Calu3 (cell line): ENCODE results near the gene FBLN2. TPM values are rescaled to one million over a fixed set of nuclear protein-coding genes. Genes with fewer than 3 reads are reported as not detected.

Experiments
- BruUV-seq: library from RNA; stranded (reverse); fragments of 400-500 nt; replicated peaks from 2 replicates; lab custom pipeline; 2021; lab: Mats Ljungman, UMichigan
- CTCF ChIA-PET: fragments of 300-600 bp; sonication (Branson Sonifier 250); formaldehyde crosslinking; loops from one replicate; lab custom pipeline; 2022; ENCODE audit warnings: antibody characterized with exemption; lab: Charles Lee
- DNase-seq: peaks from one replicate; pipeline ENCODE4 v3.0.0; 2022
- H3K27ac Mint-ChIP-seq: one replicate; pipeline ENCODE4 v1.8.0; 2022; ENCODE audit warnings: mixed read lengths; ENCODE audit not compliant: unreplicated experiment
- H3K27me3 Mint-ChIP-seq: one replicate; pipeline ENCODE4 v1.8.0; 2022; ENCODE audit warnings: mixed read lengths; ENCODE audit not compliant: unreplicated experiment
- H3K36me3 Mint-ChIP-seq: one replicate; pipeline ENCODE4 v1.8.0; 2022; ENCODE audit warnings: mild to moderate bottlenecking, moderate library complexity, mixed read lengths; ENCODE audit not compliant: insufficient read depth, unreplicated experiment
- H3K4me1 Mint-ChIP-seq: one replicate; pipeline ENCODE4 v1.8.0; 2022; ENCODE audit warnings: mild to moderate bottlenecking, low read depth, mixed read lengths; ENCODE audit not compliant: unreplicated experiment
- H3K4me3 Mint-ChIP-seq: one replicate; pipeline ENCODE4 v1.8.0; 2022; ENCODE audit warnings: mild to moderate bottlenecking, low read depth, moderate library complexity, mixed read lengths; ENCODE audit not compliant: unreplicated experiment
- H3K9me3 Mint-ChIP-seq: one replicate; pipeline ENCODE4 v1.8.0; 2022; ENCODE audit warnings: low read depth, mixed read lengths; ENCODE audit not compliant: unreplicated experiment
- intact Hi-C: fragments of 100-400 bp; cut with micrococcal nuclease; formaldehyde crosslinking; loops from one replicate; pipeline ENCODE4 v1.10.0; 2022; ENCODE audit not compliant: unreplicated experiment
- total RNA-seq: library from RNA; stranded (reverse); gene quantifications from 2 replicates; pipeline ENCODE4 v1.2.3, GENCODE V29; 2022
- TF ChIP-seq, protein P1 (sequence below): fragments of 200-600 bp; IDR thresholded peaks from one replicate; pipeline ENCODE4 v1.8.0; 2022; ENCODE audit warnings: antibody characterized with exemption; ENCODE audit not compliant: unreplicated experiment

Gene FBLN2
- total RNA-seq, 1 experiment from 2014 or later, result not detected

DNA sequence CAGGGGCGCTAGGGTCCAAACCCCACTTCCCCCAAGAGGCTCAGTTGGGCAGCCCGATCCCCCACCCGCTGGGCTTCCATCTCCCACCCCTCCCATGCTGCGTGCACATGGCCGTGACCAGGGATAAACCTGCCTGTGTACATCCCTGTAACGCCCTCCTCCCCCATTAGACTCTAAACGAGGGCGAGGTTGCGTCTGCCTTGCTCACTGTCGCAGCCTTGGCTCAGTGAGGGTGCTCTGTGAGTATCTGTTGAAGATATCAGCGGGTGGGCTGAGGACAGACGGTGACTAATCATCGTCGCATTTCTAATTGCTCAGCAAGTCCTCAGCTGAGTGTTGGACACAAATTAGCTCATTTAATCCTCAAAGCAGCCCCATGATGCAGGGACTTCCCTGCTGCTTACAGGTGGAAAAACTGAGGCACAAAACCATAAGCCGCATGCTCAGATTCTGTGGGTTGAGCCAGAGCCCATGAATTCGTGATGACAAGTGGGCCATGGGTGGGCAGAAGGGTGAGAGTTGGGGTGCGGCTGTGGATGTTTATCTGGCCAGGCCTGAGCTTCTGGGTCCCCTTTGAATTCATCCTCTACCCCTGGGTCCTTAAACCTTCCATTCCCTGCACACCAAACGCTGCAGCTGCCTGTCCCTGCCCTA, 26.0 kb downstream of the FBLN2 start:
- BruUV-seq, result no TSS peak
- intact Hi-C loops, result no loop called here
- TF ChIP-seq, protein P1, sequence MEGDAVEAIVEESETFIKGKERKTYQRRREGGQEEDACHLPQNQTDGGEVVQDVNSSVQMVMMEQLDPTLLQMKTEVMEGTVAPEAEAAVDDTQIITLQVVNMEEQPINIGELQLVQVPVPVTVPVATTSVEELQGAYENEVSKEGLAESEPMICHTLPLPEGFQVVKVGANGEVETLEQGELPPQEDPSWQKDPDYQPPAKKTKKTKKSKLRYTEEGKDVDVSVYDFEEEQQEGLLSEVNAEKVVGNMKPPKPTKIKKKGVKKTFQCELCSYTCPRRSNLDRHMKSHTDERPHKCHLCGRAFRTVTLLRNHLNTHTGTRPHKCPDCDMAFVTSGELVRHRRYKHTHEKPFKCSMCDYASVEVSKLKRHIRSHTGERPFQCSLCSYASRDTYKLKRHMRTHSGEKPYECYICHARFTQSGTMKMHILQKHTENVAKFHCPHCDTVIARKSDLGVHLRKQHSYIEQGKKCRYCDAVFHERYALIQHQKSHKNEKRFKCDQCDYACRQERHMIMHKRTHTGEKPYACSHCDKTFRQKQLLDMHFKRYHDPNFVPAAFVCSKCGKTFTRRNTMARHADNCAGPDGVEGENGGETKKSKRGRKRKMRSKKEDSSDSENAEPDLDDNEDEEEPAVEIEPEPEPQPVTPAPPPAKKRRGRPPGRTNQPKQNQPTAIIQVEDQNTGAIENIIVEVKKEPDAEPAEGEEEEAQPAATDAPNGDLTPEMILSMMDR, result no peak
- H3K27ac Mint-ChIP-seq, result no peak overlapping the region
- H3K36me3 Mint-ChIP-seq, result no peaks in the 10 kb centered on the region
- no peak overlapping the region for H3K4me3 Mint-ChIP-seq
- peaks cover 2% of the 10 kb centered on the region for H3K4me1 Mint-ChIP-seq
- no peak for DNase-seq
- peaks cover 23% of the 10 kb centered on the region for H3K27me3 Mint-ChIP-seq
- CTCF ChIA-PET, result interaction anchor here (0.9 kb wide), 1 partner anchor 73 kb away, joined by 3 read pairs; no protein-coding TSS in a partner anchor
- no peaks in the 10 kb centered on the region for H3K9me3 Mint-ChIP-seq

DNA sequence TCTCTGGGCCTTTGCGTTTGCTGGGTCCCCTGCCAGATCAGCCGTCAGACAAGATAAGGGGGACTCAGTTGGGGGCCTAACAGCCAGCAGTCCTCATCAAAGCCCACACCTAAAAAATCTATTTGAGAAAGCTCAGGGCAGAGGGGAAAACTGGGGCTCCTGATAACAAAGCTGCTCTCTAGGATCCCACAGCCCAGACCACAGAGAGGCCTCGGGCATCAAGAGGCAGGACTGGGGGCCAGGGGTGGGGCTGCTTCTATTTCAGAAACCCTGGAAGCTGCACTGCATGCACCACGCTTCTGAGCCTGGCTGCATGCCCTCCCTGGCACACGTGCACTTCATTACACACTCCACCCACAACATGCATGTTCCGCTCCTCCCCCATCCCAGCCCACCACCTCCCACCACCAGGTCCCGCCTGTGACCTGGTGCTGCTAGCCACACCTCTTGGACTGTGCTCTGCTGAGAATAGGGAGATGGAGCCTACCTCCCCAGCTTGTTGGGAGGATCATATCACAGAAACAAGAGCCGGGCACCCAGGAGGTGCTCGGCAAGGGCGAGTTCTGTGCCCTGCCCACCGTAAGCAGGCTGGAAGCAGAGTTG, 26.6 kb downstream of the FBLN2 start:
- intact Hi-C loops, result no loop called here
- peaks cover 8% of the 10 kb centered on the region for H3K4me1 Mint-ChIP-seq
- H3K9me3 Mint-ChIP-seq, result no peaks in the 10 kb centered on the region
- no peak for DNase-seq
- TF ChIP-seq, protein P1, result no peak
- peaks cover 23% of the 10 kb centered on the region for H3K27me3 Mint-ChIP-seq
- no peak overlapping the region for H3K4me3 Mint-ChIP-seq
- no peaks in the 10 kb centered on the region for H3K36me3 Mint-ChIP-seq
- BruUV-seq, result no TSS peak
- no peak overlapping the region for H3K27ac Mint-ChIP-seq
- CTCF ChIA-PET, result interaction anchor here (0.9 kb wide), 1 partner anchor 73 kb away, joined by 3 read pairs; no protein-coding TSS in a partner anchor

DNA sequence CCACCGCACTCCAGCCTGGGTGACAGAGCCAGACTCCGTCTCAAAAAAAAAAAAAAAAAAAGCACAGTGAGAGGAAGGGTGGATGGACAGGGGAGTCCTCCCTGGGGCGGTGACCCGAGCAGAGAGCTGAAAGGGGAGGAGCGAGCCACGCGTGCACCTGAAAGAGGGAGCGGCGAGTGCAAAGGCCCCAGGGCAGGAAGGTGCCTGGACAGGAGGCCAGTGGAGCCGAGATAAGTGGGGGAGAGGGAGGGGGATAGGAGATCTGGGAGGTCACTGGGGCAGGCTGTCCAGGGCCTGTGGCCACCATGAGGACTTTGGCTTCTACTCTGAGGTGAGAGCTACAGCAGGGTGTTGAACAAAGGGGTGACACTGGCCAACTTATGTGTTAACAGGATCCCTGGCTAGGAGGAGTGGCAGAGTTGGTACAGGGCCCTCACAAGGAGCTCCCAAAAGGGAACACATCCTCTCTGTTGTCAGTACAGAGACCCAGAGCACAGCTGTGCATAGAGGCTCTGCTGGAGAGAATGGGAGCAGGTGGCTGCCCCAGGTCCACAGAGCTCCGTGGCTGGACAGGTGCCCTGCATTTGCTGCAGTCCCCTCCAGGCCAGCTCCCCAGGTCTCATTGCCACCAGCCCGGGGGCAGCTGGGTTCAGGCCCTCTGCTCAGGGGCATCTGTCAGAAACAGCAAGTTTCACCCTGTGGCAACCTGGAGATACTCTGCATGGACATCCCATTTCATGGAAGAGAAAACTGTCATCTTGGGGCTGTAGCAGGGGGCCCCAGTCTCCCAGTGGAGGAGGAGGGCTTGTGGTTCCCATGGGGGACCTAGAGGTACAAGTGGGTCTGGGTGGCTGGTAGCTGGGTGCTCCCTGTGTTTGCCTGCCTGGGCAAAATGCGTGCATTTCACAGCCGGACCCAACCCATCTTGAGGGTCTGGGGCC, 28.5 kb downstream of the FBLN2 start:
- TF ChIP-seq, protein P1, result no peak
- Mint-ChIP-seq H3K36me3 (no peaks in the 10 kb centered on the region), H3K4me3 (no peak overlapping the region), H3K27ac (no peak overlapping the region), H3K9me3 (no peaks in the 10 kb centered on the region), H3K27me3 (peaks cover 23% of the 10 kb centered on the region), H3K4me1 (peaks cover 16% of the 10 kb centered on the region)
- DNase-seq, result no peak
- intact Hi-C loops, result no loop called here
- CTCF ChIA-PET, result interaction anchor here (1.3 kb wide), 1 partner anchor 23 kb away, joined by 3 read pairs; no protein-coding TSS in a partner anchor
- BruUV-seq, result no TSS peak

DNA sequence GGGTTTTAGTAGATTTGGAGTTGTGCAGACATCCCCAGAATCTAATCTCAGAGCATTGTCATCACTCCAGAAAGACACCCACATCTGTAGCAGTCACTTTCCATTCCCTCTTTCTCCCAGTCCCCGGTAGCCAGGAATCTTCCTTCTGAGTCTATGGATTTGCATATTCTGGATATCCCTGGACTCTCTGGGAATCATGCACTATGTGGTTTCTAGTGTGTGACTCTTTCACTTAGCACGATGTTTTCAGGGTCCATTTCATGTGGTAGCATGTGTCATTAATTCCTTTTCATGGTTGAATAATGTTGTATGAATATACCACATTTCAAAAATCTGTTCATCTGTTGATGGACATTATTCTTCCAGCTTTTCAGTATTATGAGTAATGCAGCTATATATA, 29.3 kb downstream of the FBLN2 start:
- TF ChIP-seq, protein P1, result no peak
- CTCF ChIA-PET, result no interaction called here
- Mint-ChIP-seq H3K4me1 (peaks cover 16% of the 10 kb centered on the region), H3K36me3 (no peaks in the 10 kb centered on the region), H3K27ac (no peak overlapping the region), H3K4me3 (no peak overlapping the region), H3K9me3 (no peaks in the 10 kb centered on the region), H3K27me3 (peaks cover 23% of the 10 kb centered on the region)
- no TSS peak for BruUV-seq
- no peak for DNase-seq
- intact Hi-C loops, result no loop called here
